Neutrophil (primary cell): ENCODE results near the gene SUN1.
"Not testable (repeated sequence)": the region's sequence is repeated elsewhere in the genome, so short reads cannot be mapped to it uniquely, and the experiment has no call there.

Source experiments
- H3K27ac ChIP-seq: fragments of 200-600 bp; sonication (generic); 2 replicates; pipeline ENCODE4 v1.5.1; 2016; ENCODE audit warnings: mild to moderate bottlenecking, moderate library complexity
- H3K27me3 ChIP-seq: fragments of 200-600 bp; sonication (generic); 2 replicates; pipeline ENCODE4 v1.6.0; 2016; ENCODE audit warnings: mild to moderate bottlenecking
- H3K36me3 ChIP-seq: fragments of 200-600 bp; sonication (generic); 2 replicates; pipeline ENCODE4 v1.5.1; 2017
- H3K4me1 ChIP-seq, 2 experiments: fragments of 200-600 bp in 1 of 2; sonication (generic) in 1 of 2; 1 replicate in 1 of 2; 2 replicates in 1 of 2; pipeline versions ENCODE4 v1.5.1 to v1.6.1; 2013 to 2016; ENCODE audit warnings: low read depth in 1 of 2, low read length in 1 of 2, mild to moderate bottlenecking in 1 of 2, moderate library complexity in 1 of 2; ENCODE audit not compliant: control insufficient read depth in 1 of 2, insufficient read depth in 1 of 2
- H3K4me3 ChIP-seq, 2 experiments: fragments of 200-600 bp in 1 of 2; sonication (generic) in 1 of 2; 1 replicate in 1 of 2; 2 replicates in 1 of 2; pipeline ENCODE4 v1.5.1; 2013 to 2016; ENCODE audit warnings: low read depth in 1 of 2, low read length in 1 of 2, mild to moderate bottlenecking in 1 of 2, moderate library complexity in 1 of 2
- H3K9me3 ChIP-seq: fragments of 200-600 bp; sonication (generic); 2 replicates; pipeline ENCODE4 v1.5.1; 2016
- CTCF ChIP-seq: fragments of 200-600 bp; sonication (generic); IDR thresholded peaks from 2 replicates; pipeline ENCODE4 v1.5.1; 2016; ENCODE audit warnings: antibody characterized with exemption

Gene SUN1

GRCh38 chr7:871900-872537 lies 39.7 kb downstream of the SUN1 start:
- no peak overlapping the region for H3K4me3 ChIP-seq
- H3K27ac ChIP-seq = no peak overlapping the region
- H3K27me3 ChIP-seq = no peaks in the 10 kb centered on the region
- TF ChIP-seq CTCF = no peak
- no peaks in the 10 kb centered on the region for H3K36me3 ChIP-seq
- peaks cover 4 to 10% of the 10 kb centered on the region in 2 experiments for H3K4me1 ChIP-seq
- H3K9me3 ChIP-seq = no peaks in the 10 kb centered on the region

- not testable (repeated sequence) for H3K9me3 ChIP-seq, H3K4me3 ChIP-seq, H3K36me3 ChIP-seq, H3K27me3 ChIP-seq, H3K27ac ChIP-seq, H3K4me1 ChIP-seq
These were observed 40.4 kb downstream of the SUN1 start for GRCh38 chr7:872685-873084.

- H3K4me1 ChIP-seq = peaks cover 14 to 17% of the 10 kb centered on the region in 2 experiments
- H3K4me3 ChIP-seq = no peak overlapping the region
- H3K36me3 ChIP-seq = no peaks in the 10 kb centered on the region
- H3K27ac ChIP-seq = peak overlapping the region; percentile 53
- TF ChIP-seq CTCF = peak; percentile 91
- no peaks in the 10 kb centered on the region for H3K27me3 ChIP-seq
- H3K9me3 ChIP-seq = no peaks in the 10 kb centered on the region
These were observed 41.2 kb downstream of the SUN1 start for GRCh38 chr7:873367-874002.

GRCh38 chr7:874031-874749 lies 41.9 kb downstream of the SUN1 start:
- H3K27ac ChIP-seq = peak overlapping the region; percentile 53
- peaks cover 17 to 20% of the 10 kb centered on the region in 2 experiments for H3K4me1 ChIP-seq
- H3K27me3 ChIP-seq = no peaks in the 10 kb centered on the region
- peaks cover 3% of the 10 kb centered on the region for H3K36me3 ChIP-seq
- TF ChIP-seq CTCF = no peak
- no peaks in the 10 kb centered on the region for H3K9me3 ChIP-seq
- no peak overlapping the region for H3K4me3 ChIP-seq

GRCh38 chr7:875051-875450 lies 42.8 kb downstream of the SUN1 start:
- no peaks in the 10 kb centered on the region for H3K9me3 ChIP-seq
- H3K4me1 ChIP-seq = peaks cover 17 to 21% of the 10 kb centered on the region in 2 experiments
- TF ChIP-seq CTCF = no peak
- peaks cover 4% of the 10 kb centered on the region for H3K36me3 ChIP-seq
- H3K27me3 ChIP-seq = no peaks in the 10 kb centered on the region
- no peak overlapping the region for H3K4me3 ChIP-seq
- no peak overlapping the region for H3K27ac ChIP-seq
